Smooth muscle cell (in vitro differentiated cells): Measurements from ENCODE around the gene DHX15. TPM values are rescaled to one million over a fixed set of nuclear protein-coding genes. Genes with fewer than 3 reads are reported as not detected.

Experiments
- DNase-seq: peaks from one replicate; lab custom pipeline; 2025; ENCODE audit not compliant: unreplicated experiment; lab: John Stamatoyannopoulos, UW
- H2AFZ ChIP-seq: fragments of 200-600 bp; sonication (generic); 2 replicates; pipeline ENCODE4 v1.6.0; 2016; ENCODE audit warnings: antibody characterized with exemption, low read depth, mild to moderate bottlenecking
- H3F3A ChIP-seq: fragments of 200-600 bp; sonication (generic); 2 replicates; pipeline ENCODE4 v1.6.0; 2017; ENCODE audit warnings: antibody characterized with exemption, low read depth
- H3K27ac ChIP-seq: fragments of 200-600 bp; sonication (generic); 2 replicates; pipeline ENCODE4 v1.5.1; 2016; ENCODE audit warnings: low read depth, mild to moderate bottlenecking
- H3K27me3 ChIP-seq: fragments of 200-600 bp; sonication (generic); 2 replicates; pipeline ENCODE4 v1.6.1; 2016; ENCODE audit warnings: low read depth, mild to moderate bottlenecking
- H3K36me3 ChIP-seq: fragments of 200-600 bp; sonication (generic); 2 replicates; pipeline ENCODE4 v1.5.1; 2016; ENCODE audit warnings: low read depth
- H3K4me1 ChIP-seq: fragments of 200-600 bp; sonication (generic); 2 replicates; pipeline ENCODE4 v1.5.1; 2016; ENCODE audit warnings: low read depth
- H3K4me2 ChIP-seq: fragments of 200-600 bp; sonication (generic); 2 replicates; pipeline ENCODE4 v1.6.0; 2016; ENCODE audit warnings: mild to moderate bottlenecking
- H3K4me3 ChIP-seq: fragments of 200-600 bp; sonication (generic); 2 replicates; pipeline ENCODE4 v1.5.1; 2016; ENCODE audit warnings: mild to moderate bottlenecking
- H3K79me2 ChIP-seq: fragments of 200-600 bp; sonication (generic); 2 replicates; pipeline ENCODE4 v1.6.0; 2016; ENCODE audit warnings: low read depth, mild to moderate bottlenecking
- H3K9ac ChIP-seq: fragments of 200-600 bp; sonication (generic); 2 replicates; pipeline ENCODE4 v1.6.0; 2016; ENCODE audit warnings: low read depth
- H3K9me3 ChIP-seq: fragments of 200-600 bp; sonication (generic); replicated peaks from 2 replicates; pipeline ENCODE4 v1.5.1; 2016; ENCODE audit warnings: low read depth
- H4K20me1 ChIP-seq: fragments of 200-600 bp; sonication (generic); 2 replicates; pipeline ENCODE4 v1.6.0; 2016; ENCODE audit warnings: low read depth
- CTCF ChIP-seq: fragments of 200-600 bp; sonication (generic); IDR thresholded peaks from 2 replicates; pipeline ENCODE4 v1.5.1; 2017; ENCODE audit warnings: borderline replicate concordance, mild to moderate bottlenecking, antibody characterized with exemption; ENCODE audit not compliant: insufficient read depth, poor library complexity, severe bottlenecking
- WGBS: methylation state at CpG from one replicate; pipeline ENCODE4 v1.1.7; 2016; ENCODE audit warnings: low lambda C conversion rate; 5-methylcytosine and 5-hydroxymethylcytosine counted together
- polyA plus RNA-seq: library from polyadenylated mRNA; unstranded; fragments of >200 nt; fragmentation: Nextera tagmentation; extraction: Ambion mirVana; gene quantifications from 2 replicates; pipeline ENCODE4 v1.2.1, GENCODE V29; 2016
- total RNA-seq: library from RNA; depleted of rRNA; stranded (reverse); fragments of >200 nt; gene quantifications from 2 replicates; pipeline ENCODE4 v1.2.3, GENCODE V29; 2014

Gene DHX15
- total and polyA plus RNA-seq, 2 experiments from 2014 or later: 69.8 to 168 TPM

- Histone ChIP-seq H2AFZ (no peak overlapping the region), H4K20me1 (no peaks in the 10 kb centered on the region), H3K9me3 (no peaks in the 10 kb centered on the region), H3K36me3 (no peaks in the 10 kb centered on the region), H3K4me1 (no peaks in the 10 kb centered on the region), H3K9ac (no peak overlapping the region), H3K4me2 (no peak overlapping the region), H3K79me2 (no peaks in the 10 kb centered on the region), H3K27ac (no peak overlapping the region), H3K4me3 (no peak overlapping the region), H3F3A (no peaks in the 10 kb centered on the region), H3K27me3 (peaks cover 25% of the 10 kb centered on the region)
- no peak for TF ChIP-seq CTCF
- DNase-seq: no peak
- WGBS: 100% methylated on average over 1 of the region's 1 CpG
Observed at GRCh38 chr4:24495388-24495787, 89.0 kb downstream of the DHX15 start.

DNA sequence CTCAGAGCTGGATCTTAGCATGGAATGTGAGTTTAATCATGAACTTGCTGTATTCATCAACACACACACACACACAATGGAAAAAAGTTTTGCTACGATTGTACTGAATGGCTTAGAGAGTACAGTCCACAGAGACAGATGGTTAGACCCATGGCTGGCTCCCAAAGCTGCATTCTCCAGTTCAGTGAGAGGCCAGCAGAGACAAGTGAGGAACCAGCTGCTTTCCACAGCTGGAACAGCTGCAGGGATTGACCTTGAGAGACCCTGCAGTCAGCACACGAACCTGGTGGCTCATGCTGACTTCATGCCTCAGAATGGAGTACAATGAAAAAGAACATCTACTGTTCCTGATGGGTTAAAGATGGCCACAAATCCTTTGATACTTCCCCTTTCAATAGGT, 94.5 kb downstream of the DHX15 start:
- H3K4me2 ChIP-seq: no peak overlapping the region
- no peak for TF ChIP-seq CTCF
- H3F3A ChIP-seq: no peaks in the 10 kb centered on the region
- H3K4me3 ChIP-seq: no peak overlapping the region
- no peaks in the 10 kb centered on the region for H3K4me1 ChIP-seq
- H4K20me1 ChIP-seq: no peaks in the 10 kb centered on the region
- no peaks in the 10 kb centered on the region for H3K9me3 ChIP-seq
- peaks cover 6% of the 10 kb centered on the region for H3K27me3 ChIP-seq
- no peaks in the 10 kb centered on the region for H3K79me2 ChIP-seq
- no peak overlapping the region for H3K27ac ChIP-seq
- 72% methylated on average over 2 of the region's 2 CpGs for WGBS
- H2AFZ ChIP-seq: no peak overlapping the region
- H3K9ac ChIP-seq: no peak overlapping the region
- DNase-seq: no peak
- H3K36me3 ChIP-seq: no peaks in the 10 kb centered on the region

DNA sequence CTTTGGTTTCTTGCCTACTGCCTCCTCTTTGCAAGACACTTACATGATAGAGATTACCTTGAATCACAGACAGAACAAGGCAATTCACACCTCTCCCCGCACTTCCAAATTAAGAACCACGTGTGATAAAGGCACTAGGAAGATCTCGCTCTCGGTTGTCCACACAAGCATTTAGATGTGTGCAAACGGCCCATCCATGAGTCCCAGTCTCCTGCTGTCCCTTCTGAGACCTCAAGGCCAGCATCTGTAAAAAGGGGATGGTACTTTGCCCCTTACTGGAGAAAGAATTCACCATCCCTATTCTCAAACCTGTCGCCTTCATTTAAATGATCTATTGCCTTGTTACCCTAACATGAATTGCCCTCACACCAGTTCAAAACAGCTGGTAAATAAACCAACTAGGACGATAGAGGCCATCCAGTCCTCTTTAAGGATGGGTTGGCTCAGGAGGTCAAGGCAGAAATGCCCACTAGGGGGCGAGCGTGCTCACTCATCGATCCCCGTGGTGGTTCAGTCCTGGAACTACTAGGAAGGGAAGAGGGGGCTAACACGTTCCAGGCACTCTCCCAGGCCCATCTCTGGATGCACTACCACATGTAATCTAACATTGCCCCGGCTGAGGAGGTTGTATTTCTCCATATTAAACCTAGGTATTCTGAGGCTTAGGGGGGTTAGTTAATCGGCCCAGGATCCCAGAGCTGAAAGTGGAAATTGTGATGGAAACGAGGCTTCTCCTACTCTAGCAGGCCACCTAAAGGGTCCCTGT, 95.8 kb downstream of the DHX15 start:
- no peak overlapping the region for H3K9ac ChIP-seq
- no peak overlapping the region for H3K4me3 ChIP-seq
- H3K27me3 ChIP-seq: peaks cover 6% of the 10 kb centered on the region
- H3K4me1 ChIP-seq: no peaks in the 10 kb centered on the region
- peak; percentile 84 for TF ChIP-seq CTCF
- H3K79me2 ChIP-seq: no peaks in the 10 kb centered on the region
- no peak overlapping the region for H3K27ac ChIP-seq
- peak; percentile 41 for DNase-seq
- no peaks in the 10 kb centered on the region for H4K20me1 ChIP-seq
- H3K36me3 ChIP-seq: no peaks in the 10 kb centered on the region
- no peak overlapping the region for H3K4me2 ChIP-seq
- 39% methylated on average over 15 of the region's 15 CpGs for WGBS
- no peak overlapping the region for H2AFZ ChIP-seq
- no peaks in the 10 kb centered on the region for H3K9me3 ChIP-seq
- H3F3A ChIP-seq: no peaks in the 10 kb centered on the region

DNA sequence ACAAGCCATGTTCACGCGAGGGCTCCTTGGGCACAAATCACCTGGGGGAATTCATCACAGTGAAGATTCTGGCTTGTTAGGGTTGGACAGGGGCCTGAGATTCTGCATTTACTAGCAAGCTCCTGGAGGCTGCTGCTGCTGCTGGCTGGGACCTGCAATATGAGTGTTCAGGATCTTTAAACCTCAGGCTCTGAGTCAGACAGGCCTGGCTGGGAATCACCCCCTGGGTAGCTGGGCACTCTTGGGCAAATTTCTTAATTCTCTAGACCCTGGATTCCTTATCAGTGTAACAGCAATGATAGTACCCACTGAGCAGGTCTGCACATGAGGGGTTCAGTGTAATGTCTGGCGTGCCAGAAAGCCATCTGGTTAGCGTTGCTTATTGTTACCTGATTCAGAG, 101.5 kb downstream of the DHX15 start:
- H4K20me1 ChIP-seq: no peaks in the 10 kb centered on the region
- H3K9ac ChIP-seq: no peak overlapping the region
- no peaks in the 10 kb centered on the region for H3K79me2 ChIP-seq
- no peaks in the 10 kb centered on the region for H3F3A ChIP-seq
- no peak overlapping the region for H3K4me3 ChIP-seq
- H3K4me1 ChIP-seq: no peaks in the 10 kb centered on the region
- no peaks in the 10 kb centered on the region for H3K9me3 ChIP-seq
- TF ChIP-seq CTCF: no peak
- peaks cover 3% of the 10 kb centered on the region for H3K27me3 ChIP-seq
- H3K36me3 ChIP-seq: no peaks in the 10 kb centered on the region
- no peak overlapping the region for H3K4me2 ChIP-seq
- H2AFZ ChIP-seq: no peak overlapping the region
- WGBS: 83% methylated on average over 4 of the region's 4 CpGs
- H3K27ac ChIP-seq: no peak overlapping the region
- DNase-seq: no peak
